A549 (cell line): ENCODE data around the gene PATJ.

Source experiments
- CHD2 ChIP-seq: fragments of 150-350 bp; IDR thresholded peaks from 2 replicates; pipeline ENCODE4 v1.6.1; 2014; ENCODE audit warnings: low read length; ENCODE audit not compliant: partially characterized antibody
- CTCF ChIP-seq: fragments of >200 bp; sonication (Bioruptor Twin); formaldehyde crosslinking; IDR thresholded peaks from 3 replicates; pipeline ENCODE4 v1.5.1; 2016
- ELK1 ChIP-seq: fragments of 150-350 bp; IDR thresholded peaks from 2 replicates; pipeline ENCODE4 v1.6.1; 2014; ENCODE audit warnings: low read depth, mild to moderate bottlenecking, low read length
- HOXB13 ChIP-seq: fragments of 250-450 bp; sonication (Bioruptor Pico); IDR thresholded peaks from 2 replicates; pipeline ENCODE4 v1.5.0; 2020; ENCODE audit warnings: low read depth, mild to moderate bottlenecking, moderate library complexity
- PHF8 ChIP-seq: fragments of 200-600 bp; sonication (generic); IDR thresholded peaks from 2 replicates; pipeline ENCODE4 v1.6.1; 2016; ENCODE audit warnings: low read depth, mild to moderate bottlenecking, antibody characterized with exemption, moderate library complexity, borderline replicate concordance
- POLR2A ChIP-seq: IDR thresholded peaks from 2 replicates; pipeline ENCODE4 v1.6.1; 2012; ENCODE audit warnings: mild to moderate bottlenecking, low read length

GRCh38 chr1:62045574-62045973 lies 303.3 kb downstream of the PATJ start:
- TF ChIP-seq HOXB13 (CRISPR knock-in tag) (no peak), PHF8 (no peak), CTCF (no peak), ELK1 (no peak), CHD2 (no peak), POLR2A (no peak)
